ACHN (cell line): Measurements from ENCODE around the gene FUZ.
A peak's percentile ranks its signal among the peaks of the same experiment; 100 is the strongest.

ENCODE experiments used
- DNase-seq: peaks from one replicate; pipeline ENCODE4 v3.0.0-alpha.2; 2015
- in situ Hi-C: cut with HindIII; loops from 2 replicates; pipeline ENCODE4 v1.10.0; 2017; ENCODE audit warnings: low sequenced_read_pairs, low pct_ligation_motif_present, low pct_unique_long_range_greater_than_20kb

FUZ gene, protein sequence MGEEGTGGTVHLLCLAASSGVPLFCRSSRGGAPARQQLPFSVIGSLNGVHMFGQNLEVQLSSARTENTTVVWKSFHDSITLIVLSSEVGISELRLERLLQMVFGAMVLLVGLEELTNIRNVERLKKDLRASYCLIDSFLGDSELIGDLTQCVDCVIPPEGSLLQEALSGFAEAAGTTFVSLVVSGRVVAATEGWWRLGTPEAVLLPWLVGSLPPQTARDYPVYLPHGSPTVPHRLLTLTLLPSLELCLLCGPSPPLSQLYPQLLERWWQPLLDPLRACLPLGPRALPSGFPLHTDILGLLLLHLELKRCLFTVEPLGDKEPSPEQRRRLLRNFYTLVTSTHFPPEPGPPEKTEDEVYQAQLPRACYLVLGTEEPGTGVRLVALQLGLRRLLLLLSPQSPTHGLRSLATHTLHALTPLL

DNA sequence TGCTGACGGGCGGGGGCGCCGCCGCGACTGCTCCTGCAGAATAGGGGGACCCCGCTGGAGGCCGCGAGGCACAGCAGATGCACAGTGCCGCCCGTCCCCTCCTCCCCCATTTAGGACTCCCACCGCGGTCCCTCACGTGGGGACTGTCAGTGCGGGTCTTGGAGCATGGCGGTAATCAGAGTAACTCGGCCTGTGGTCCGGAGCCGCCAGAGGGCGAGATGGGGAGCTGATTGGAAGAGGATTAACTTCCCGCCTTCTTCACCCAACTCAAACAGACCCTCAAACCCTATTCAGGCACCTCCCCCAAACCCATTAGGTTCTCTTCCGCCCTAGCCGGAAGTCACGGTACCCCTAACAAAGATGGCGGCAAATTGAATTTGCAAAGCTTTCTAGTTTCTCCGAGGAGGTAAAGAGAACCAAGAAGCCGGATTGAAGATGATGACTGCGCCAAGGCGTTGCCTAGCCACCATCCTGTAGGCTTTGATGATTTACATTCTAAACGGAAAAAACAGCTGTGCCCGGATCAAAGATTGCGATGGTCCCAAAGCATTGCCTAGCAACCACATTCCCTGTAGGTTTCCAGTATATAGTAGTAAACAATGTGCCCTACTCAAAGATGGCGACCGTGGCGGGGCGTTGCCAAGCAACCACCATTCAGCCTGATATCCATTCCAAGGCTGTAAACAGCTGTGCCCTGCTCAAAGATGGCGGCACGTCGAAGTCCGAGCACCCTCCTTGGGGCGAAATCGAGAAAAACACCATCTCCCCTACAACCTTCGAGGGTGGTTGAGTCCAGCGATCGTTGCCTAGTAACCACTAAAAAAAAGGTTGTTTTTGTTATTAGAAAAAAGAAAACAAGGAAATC lies at the start of gene FUZ:
FUZ (minus strand) TSS at position 296 of the 865 bp plus-strand sequence; CDS start at position 110, 186 bp downstream.
- peak; percentile 96 for DNase-seq
- in situ Hi-C loops, result no loop called here

DNA sequence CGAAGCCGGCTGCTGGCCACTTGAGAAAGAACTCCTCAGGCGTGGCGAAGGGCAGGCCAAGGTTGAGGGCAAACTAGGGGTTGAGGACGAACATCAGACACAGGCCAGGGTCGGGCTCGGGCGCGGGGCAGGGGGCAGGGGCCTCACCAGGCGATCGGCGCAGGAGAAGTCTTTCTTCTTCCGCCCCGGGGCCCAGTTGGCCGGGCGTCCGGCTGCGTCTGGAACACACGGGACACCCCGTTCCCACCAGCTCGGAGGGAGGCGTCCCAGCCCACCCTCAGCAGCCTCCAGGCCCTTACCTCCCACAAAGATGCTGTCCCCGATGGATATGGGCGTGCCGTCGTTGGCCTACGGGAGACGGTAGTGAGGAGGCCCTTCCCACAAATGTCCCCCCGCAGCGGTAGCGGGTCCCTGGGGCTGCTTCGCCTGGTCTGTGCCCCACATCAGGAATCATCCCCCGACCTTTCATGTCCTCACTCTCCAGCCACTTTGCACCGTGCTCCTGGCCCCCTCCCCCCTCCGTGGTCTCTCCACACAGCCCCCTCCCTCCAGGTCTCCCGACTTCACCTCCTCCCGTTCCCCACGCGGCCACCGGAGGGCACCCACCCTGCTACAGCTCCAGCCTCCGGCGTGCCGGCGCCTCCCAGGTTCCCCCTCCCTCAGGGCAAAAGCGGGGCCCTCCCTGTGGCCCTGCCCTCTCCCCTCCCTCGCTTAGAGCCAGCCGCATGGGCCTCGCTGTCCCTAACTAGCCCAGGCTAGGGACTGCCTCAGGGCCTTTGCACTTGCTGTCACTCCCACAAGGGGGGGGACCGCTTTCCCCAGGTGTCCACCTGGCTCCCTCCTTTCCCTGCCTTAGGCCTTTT lies 49.5 kb upstream of the FUZ start:
- no peak for DNase-seq
- in situ Hi-C loops, result no loop called here

DNA sequence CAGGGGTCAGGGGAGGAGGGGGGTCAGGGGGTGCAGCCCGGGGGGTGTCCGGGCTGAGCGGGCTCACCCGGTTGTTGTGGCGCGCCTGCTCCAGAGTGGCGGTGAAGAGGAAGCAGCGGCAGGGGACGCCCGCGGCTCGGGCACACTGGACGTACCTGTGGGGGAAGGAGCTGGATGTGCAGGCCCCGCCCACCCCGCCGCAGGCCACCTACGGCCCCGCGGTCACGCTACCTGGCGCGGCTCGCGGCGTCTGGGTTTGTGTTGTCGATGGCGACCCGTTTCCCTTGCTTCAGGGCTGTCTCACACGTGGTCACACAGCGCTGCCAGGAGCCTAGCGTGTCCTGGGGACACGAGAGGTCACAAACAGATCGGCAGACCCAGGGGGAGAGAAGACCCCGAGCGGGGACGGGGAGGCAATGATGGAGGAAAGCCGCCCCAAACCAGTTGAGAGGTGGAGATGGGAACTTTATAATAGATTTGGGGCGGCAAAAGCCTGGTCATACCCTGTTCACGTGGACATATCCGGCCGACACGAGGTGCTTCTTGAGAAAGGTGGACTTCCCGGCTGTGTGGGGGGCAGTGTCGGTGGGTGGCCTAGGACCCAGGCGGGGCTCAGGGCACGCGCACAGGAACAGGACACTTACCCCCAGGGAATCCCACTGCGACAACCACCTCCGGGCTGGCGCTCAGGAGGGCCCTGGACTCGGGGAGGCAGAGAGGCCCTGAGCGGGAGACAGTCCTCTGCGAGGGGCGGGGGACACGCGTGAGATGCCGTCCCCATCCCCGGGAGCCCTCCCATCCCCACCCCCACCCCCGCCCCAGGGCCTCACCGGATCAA lies 48.7 kb upstream of the FUZ start:
- in situ Hi-C loops, result no loop called here
- DNase-seq, result no peak

DNA sequence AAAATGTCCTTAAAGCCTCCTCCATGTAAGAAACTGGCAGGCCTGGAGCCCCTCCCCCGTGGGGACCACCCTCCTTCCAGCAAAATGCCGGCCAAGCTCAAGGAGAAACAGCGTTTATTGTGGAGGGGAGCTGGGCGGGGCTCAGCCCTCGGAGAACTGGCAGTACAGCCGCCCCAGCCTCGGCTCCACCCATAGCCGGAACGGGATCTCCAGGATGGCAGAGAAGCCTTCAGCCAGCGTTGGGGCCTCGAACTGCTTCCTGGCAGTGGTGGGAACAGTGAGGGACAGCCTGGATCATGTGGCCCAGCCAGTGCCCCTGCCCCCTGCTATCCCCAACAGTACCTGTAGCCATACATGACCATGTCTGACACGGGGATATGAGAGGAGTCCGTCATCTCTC lies 48.0 kb upstream of the FUZ start:
- in situ Hi-C loops, result no loop called here
- DNase-seq, result no peak

DNA sequence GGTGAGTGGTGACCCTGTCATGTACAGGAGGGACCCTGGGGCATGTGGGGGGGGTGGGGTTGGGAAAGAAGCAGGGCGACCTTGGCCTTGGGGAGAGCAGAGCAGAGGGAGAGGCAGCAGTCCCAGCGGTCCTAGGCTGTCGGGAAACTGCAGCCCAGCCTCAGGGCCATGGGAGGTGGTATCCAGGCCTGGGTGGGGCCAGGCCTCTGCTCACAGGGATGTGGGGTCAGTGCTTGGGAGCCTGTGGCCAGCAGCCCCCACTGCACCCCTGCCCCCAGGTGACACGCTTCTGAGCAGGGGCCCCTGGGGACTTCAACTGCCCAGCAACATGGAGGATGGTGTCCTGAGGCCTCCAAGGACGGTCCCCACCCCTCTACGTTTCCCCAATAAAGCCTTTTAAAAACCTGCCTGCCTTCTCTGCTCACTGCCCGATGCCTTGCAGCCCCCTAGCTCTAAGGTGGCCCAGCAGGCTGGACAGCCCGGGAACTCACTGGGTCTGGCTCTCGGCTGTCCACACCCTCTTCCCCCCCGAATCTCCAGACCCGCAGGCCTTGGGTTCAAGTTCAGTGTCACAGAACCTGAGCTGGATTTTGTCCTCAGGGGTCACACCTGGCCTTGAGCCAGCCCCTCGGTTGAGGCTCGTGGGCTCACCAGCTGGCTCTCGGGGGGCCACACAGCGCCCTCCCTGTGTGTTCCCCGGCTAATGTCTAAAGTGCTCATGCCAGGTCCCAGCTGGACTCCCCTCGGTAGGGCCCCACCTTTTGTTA lies 47.4 kb upstream of the FUZ start:
- DNase-seq, result no peak
- in situ Hi-C loops, result no loop called here

DNA sequence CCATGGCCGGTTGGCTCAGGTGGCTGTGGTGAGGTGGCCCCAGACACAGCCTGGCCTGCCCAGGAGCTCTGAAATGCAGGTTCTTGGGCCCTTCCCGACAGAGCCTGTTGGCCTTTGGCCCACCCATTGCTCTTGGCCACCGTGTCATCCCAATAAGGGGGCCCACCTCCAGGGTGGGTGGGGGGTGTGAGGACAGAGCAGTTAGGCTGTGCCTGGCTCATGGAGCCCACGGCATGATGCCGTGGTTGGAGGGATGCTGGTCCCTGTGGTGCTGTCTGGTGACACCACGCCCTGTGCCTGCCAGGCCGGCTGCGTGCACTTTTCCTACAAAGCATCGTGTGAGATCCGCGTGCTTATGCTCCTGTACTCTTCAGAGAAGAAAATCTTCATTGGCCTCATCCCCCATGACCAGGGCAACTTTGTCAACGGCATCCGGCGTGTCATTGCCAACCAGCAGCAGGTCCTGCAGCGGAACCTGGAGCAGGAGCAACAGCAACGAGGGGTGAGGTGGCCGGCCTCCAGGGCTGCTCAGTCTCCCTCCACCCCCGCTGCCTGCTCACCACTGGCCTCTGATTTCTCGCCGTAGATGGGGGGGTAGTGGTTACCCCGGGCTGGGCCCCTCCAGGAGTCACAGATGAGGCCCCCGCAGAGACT lies 46.7 kb upstream of the FUZ start:
- in situ Hi-C loops, result no loop called here
- DNase-seq, result no peak

DNA sequence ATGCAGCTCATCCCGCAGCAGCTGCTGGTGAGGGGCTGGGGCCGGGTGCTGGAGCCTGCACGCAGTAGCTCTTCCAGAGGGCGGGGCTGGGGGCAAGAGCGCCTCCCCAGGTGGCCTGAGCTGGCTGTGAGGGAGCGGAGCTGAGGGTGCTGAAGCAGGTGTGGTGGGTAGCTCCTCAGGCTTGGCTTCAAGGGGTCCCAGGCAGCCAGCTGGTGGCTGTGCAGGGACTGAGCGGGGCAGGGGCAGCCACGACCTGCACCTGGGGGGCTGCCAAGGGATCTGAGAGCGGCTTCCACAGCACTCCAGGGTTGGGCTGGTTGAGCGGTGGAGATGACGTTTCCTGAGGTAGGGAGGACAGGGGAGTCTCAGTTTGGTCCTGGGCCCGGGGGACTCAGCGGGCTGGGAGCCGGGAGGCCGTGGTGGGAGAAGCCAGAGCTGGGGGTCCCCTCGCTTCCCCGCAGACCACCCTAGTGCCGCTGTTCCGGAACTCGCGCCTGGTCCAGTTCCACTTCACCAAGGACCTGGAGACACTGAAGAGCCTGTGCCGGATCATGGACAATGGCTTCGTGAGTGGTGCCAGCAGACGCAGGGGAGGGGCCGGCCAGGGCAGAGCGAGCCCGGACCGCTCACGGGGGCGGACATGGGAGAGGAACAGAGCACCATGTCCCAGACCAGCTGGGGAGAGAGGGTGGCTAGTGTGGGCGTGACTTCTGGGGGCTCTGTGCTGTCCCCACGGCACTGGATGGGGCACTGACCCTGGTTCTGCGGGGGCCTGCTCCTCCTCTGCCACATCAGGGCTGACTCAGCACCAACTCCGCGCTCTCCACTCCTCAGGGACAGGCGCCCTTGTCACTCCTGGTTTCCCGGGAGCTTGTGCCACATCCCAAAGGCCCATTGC lies 45.2 kb upstream of the FUZ start:
- in situ Hi-C loops, result no loop called here
- DNase-seq, result no peak

DNA sequence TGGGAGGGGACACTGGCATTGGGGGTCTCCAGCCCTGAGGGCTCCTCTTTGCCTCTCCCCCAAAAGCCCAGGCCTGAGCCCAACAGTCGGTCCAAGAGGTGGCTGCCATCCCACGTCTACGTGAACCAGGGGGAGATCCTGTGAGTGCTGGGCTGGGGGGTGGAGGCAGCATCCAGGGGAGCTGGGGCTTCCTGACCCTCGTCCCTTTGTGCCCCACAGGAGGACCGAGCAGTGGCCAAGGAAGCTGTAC lies 44.7 kb upstream of the FUZ start:
- DNase-seq, result no peak
- in situ Hi-C loops, result no loop called here

DNA sequence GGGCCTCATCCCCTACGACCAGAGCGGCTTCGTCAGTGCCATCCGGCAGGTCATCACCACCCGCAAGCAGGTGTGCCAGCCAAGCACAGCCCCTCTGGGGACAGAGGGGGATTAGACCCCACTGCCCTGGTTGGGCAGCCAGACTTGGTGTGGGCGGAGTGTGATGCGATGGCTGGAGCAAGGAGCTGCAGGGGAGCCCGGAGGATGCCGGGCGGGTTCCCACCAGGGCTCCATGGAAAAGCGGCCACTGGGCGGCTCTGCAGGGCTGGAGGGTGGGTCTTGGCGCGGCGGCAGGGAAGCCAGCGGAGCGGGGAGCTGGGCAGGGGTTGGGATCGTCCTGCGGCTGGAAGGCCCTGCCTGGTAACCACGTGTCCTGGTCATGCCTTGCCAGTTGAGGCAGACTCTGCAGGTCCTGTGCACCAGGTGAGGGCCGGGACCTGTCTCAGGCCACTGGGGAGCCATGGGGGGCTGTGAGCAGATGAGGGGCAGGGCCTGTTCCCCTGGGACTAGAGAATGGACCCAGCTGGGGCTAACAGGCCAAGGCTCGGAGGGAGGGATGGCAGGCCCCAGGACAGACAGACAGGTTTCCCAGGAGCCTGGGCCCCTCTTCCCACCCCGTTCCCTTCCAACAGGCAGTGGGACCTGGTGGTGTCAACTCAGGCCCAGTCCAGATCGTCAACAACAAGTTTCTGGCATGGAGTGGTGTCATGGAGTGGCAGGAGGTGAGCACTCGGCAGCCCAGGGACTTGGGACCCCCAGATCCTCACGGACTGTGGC lies 44.2 kb upstream of the FUZ start:
- in situ Hi-C loops, result no loop called here
- no peak for DNase-seq

DNA sequence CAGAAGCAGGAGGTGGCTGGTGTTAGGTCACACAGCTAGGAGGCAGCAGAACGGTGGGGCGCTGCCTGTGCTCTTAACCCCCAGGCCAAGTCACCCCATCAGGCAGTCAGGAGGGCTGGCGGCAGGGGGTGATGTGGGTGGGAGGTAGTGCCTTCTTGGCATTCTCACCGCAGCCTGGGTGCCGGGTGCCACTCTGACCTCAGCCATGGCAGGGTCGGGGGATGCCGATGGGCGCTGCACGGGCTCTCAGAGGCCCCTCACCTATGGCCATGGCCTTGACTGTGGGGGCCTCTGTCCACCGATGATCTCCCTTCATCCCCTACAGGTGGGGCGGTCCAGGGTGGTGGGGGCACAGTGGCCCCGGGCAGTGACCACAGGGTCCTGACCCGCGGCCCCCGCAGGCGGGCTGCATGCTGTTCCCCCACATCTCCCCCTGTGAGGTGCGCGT lies 43.5 kb upstream of the FUZ start:
- no peak for DNase-seq
- in situ Hi-C loops, result no loop called here

DNA sequence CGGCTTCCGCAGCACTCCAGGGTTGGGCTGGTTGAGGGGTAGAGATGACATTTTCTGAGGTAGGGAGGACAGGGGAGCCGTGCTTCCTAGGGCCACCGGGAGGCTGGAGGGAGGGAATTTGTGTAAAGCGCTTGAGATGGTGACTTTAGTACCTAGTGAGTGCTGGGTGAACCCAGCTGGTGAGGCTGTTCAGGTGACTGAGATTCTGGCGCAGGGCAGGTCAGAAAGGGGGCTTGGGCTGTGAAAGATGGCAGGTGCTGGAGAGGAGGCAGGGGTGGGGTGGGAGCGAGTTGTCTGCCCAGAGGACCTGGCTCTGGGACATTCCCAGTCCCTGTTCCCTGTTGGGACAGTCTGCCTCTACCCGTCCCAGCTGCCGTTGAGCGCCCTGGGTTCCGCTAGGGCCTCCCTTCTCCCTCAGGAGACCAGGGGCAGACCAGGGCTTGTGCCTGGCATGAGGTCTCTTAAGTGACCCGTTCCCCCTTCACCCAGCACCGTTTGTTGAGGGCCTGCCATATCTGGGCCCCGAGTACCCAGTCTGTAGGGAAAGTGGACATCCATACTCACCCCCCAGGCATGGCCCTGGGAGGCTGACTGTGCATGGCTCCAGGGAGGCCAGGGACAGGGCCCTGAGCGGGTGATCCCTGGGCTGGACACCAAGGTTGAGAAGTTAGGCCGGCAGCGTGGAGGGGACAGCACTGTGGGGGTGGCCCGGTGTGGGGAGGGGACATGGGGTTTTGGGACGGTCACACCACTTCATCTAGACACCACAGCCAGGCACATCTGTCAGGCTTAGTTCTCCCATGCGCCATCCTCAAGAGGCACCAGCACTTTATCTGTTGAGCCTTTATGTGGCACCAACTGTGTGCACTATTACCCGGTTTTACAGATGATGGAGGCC lies 42.8 kb upstream of the FUZ start:
- DNase-seq, result no peak
- in situ Hi-C loops, result no loop called here

DNA sequence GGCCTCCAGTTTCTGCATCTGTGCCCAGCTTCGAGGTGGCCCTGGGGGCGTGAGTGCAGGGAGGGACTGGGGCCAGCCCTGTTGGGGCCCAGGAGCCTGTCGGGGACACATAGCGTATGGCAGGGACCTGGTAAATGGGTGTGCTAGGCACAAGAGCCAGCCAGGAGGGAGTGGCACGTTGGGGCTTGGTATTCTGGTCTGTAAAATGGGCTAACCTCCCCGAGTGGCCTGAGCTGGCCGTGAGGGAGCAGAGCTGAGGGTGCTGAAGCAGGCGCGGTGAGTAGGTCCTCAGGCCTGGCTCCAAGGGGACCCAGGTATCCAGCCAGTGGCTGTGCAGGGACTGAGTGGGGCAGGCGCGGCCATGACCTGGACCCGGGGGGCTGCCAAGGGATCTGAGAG lies 42.2 kb upstream of the FUZ start:
- DNase-seq, result no peak
- in situ Hi-C loops, result no loop called here

DNA sequence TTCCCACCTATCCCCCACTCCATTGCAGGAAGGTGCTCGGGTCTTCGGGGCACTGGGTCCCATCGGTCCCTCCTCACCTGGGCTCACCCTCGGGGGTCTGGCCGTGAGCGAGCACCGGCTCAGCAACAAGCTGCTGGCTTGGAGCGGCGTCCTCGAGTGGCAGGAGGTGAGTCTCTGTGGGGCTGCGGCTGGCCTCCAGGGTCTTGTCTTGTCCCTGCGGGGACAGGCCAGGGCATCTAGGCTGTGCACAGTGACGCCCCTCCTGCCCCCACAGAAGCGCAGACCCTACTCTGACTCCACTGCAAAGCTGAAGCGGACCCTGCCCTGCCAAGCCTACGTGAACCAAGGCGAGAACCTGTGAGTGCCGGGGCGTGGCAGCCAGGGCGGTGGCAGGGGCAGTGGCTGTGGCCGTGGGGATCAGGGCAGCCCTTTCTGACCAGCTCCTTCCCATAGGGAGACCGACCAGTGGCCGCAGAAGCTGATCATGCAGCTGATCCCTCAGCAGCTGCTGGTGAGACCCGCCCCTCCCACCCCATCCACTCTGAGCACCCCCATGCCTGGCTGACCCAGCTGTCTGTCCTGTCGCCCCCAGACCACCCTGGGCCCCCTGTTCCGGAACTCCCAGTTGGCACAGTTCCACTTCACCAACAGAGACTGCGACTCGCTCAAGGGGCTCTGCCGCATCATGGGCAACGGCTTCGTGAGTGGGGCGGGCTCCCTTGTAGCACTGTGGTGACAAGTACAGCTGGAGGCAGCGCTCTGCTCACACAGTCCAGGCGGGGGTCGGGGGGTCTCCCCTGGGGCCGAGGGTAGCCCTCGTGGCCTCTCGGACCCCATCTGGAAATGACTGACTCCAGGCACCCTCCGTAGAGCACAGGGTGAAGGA lies 41.5 kb upstream of the FUZ start:
- in situ Hi-C loops, result no loop called here
- no peak for DNase-seq

DNA sequence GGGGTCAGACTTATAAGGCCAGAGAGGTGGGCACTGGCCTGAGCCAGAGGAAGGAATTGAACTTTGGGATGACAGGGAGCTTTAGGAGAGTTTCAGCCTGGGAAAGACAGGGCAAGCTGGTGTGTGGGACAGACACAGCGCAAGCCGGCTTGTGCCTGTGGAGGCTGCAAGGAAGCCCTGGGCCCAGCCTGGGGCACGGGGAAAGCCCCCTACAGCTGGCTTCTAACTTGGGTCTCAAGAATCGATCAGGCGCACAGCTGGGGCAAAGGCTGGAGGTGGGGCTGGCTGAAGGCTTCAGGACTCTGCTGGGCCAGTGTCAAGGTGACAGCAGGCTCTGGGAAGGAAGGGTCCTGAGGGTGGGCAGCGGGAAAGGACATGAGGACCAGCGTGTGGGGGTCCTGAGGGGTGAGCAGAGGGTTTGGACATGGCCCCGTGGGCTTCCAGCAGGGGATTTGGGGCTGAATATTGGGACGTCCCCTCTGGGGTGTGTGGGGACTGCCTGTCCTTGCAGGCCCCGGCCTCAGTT lies 40.8 kb upstream of the FUZ start:
- in situ Hi-C loops, result no loop called here
- no peak for DNase-seq
